AG10803 (cell line): Measurements from ENCODE around the gene CCDC73.
"Not testable (repeated sequence)": the region's sequence is repeated elsewhere in the genome, so short reads cannot be mapped to it uniquely, and the experiment has no call there.

Experiments
- DNase-seq: peaks from one replicate; pipeline ENCODE4 v3.0.0; 2010; ENCODE audit warnings: low read depth
- H3K4me3 ChIP-seq: 2 replicates; pipeline ENCODE4 v1.5.1; 2011; ENCODE audit warnings: mild to moderate bottlenecking, low read length, control low read depth
- CTCF ChIP-seq: conservative IDR thresholded peaks from 2 replicates; pipeline ENCODE4 v1.5.1; 2011; ENCODE audit warnings: mild to moderate bottlenecking, low read length, control low read depth, inconsistent platforms

The CCDC73 gene

GRCh38 chr11:32613500-32614151 is 180.8 kb downstream of the CCDC73 start:
- DNase-seq = no peak
- no peak for TF ChIP-seq CTCF
- H3K4me3 ChIP-seq = no peak overlapping the region

- no peak overlapping the region for H3K4me3 ChIP-seq
- no peak for TF ChIP-seq CTCF
Observed at GRCh38 chr11:32610797-32611352, 183.6 kb downstream of the CCDC73 start.

GRCh38 chr11:32608826-32609225 is 185.6 kb downstream of the CCDC73 start:
- not testable (repeated sequence) for H3K4me3 ChIP-seq, DNase-seq

More at GRCh38 chr11:32610797-32611352, 183.6 kb downstream of the CCDC73 start:
- peak; percentile 65 for DNase-seq

- H3K4me3 ChIP-seq = no peak overlapping the region
- DNase-seq = no peak
- TF ChIP-seq CTCF = no peak
Observed at GRCh38 chr11:32606220-32606619, 188.2 kb downstream of the CCDC73 start.

GRCh38 chr11:32602657-32603415 is 191.6 kb downstream of the CCDC73 start:
- peak; percentile 22 for DNase-seq
- TF ChIP-seq CTCF = no peak

GRCh38 chr11:32597921-32598320 is 196.5 kb downstream of the CCDC73 start:
- H3K4me3 ChIP-seq = no peak overlapping the region
- no peak for TF ChIP-seq CTCF
- DNase-seq = no peak

More at GRCh38 chr11:32602657-32603415, 191.6 kb downstream of the CCDC73 start:
- H3K4me3 ChIP-seq = no peak overlapping the region

- DNase-seq, H3K4me3 ChIP-seq: not testable (repeated sequence)
Observed at GRCh38 chr11:32596114-32596513, 198.3 kb downstream of the CCDC73 start.

GRCh38 chr11:32594272-32594671 is 200.2 kb downstream of the CCDC73 start:
- H3K4me3 ChIP-seq = no peak overlapping the region
- no peak for TF ChIP-seq CTCF
- no peak for DNase-seq
